H9 (cell line): ENCODE results near the gene PHTF2. TPM values are rescaled to one million over a fixed set of nuclear protein-coding genes. Genes with fewer than 3 reads are reported as not detected.

Source experiments
- DNase-seq: peaks from one replicate; pipeline ENCODE4 v3.0.0-alpha.2; 2017
- H2AFZ ChIP-seq: one replicate; pipeline ENCODE4 v1.6.1; 2013; ENCODE audit warnings: mild to moderate bottlenecking, low read length, control low read depth, moderate library complexity
- H2AK5ac ChIP-seq: 2 replicates; pipeline ENCODE4 v1.6.1; 2013; ENCODE audit warnings: low read length, control low read depth, mixed read lengths; ENCODE audit not compliant: insufficient read length
- H2BK120ac ChIP-seq: one replicate; pipeline ENCODE4 v1.6.1; 2013; ENCODE audit warnings: low read depth, mild to moderate bottlenecking, low read length, control low read depth, inconsistent platforms; ENCODE audit not compliant: poor library complexity, severe bottlenecking
- H2BK12ac ChIP-seq: 2 replicates; pipeline ENCODE4 v1.6.1; 2013; ENCODE audit warnings: low read length, control low read depth, mixed read lengths, low read depth; ENCODE audit not compliant: insufficient read length
- H2BK15ac ChIP-seq: 2 replicates; pipeline ENCODE4 v1.6.1; 2013; ENCODE audit warnings: low read depth, low read length, control low read depth
- H2BK20ac ChIP-seq: one replicate; pipeline ENCODE4 v1.6.1; 2013; ENCODE audit warnings: low read depth, mild to moderate bottlenecking, low read length, control low read depth, inconsistent platforms; ENCODE audit not compliant: poor library complexity, severe bottlenecking
- H2BK5ac ChIP-seq: 2 replicates; pipeline ENCODE4 v1.6.1; 2013; ENCODE audit warnings: low read length, control low read depth, mixed read lengths; ENCODE audit not compliant: insufficient read length
- H3K14ac ChIP-seq: 2 replicates; pipeline ENCODE4 v1.6.1; 2013; ENCODE audit warnings: low read length, control low read depth; ENCODE audit not compliant: insufficient read depth
- H3K18ac ChIP-seq: 2 replicates; pipeline ENCODE4 v1.6.1; 2013; ENCODE audit warnings: low read depth, mild to moderate bottlenecking, mixed read lengths, low read length, control low read depth; ENCODE audit not compliant: insufficient read length
- H3K23ac ChIP-seq: 2 replicates; pipeline ENCODE4 v1.6.1; 2013; ENCODE audit warnings: low read length, control low read depth, mixed read lengths, low read depth; ENCODE audit not compliant: insufficient read length
- H3K23me2 ChIP-seq: 2 replicates; pipeline ENCODE4 v1.6.1; 2013; ENCODE audit warnings: low read depth, mild to moderate bottlenecking, mixed read lengths, low read length, control low read depth; ENCODE audit not compliant: insufficient read length, poor library complexity, severe bottlenecking
- H3K27ac ChIP-seq: 2 replicates; pipeline ENCODE4 v1.5.1; 2013; ENCODE audit warnings: low read length, control low read depth, mixed read lengths, low read depth; ENCODE audit not compliant: insufficient read length
- H3K27me3 ChIP-seq: 2 replicates; pipeline ENCODE4 v1.6.1; 2013; ENCODE audit warnings: low read length, control low read depth, inconsistent platforms; ENCODE audit not compliant: insufficient read depth
- H3K4ac ChIP-seq: 2 replicates; pipeline ENCODE4 v1.6.1; 2013; ENCODE audit warnings: low read depth, mild to moderate bottlenecking, control low read depth, inconsistent platforms, low read length, moderate library complexity
- H3K4me1 ChIP-seq: 2 replicates; pipeline ENCODE4 v1.6.1; 2013; ENCODE audit warnings: low read length, control low read depth, inconsistent platforms; ENCODE audit not compliant: insufficient read depth
- H3K4me2 ChIP-seq: 2 replicates; pipeline ENCODE4 v1.6.1; 2013; ENCODE audit warnings: low read length, control low read depth, mixed read lengths; ENCODE audit not compliant: insufficient read length, insufficient read depth
- H3K56ac ChIP-seq: 2 replicates; pipeline ENCODE4 v1.6.1; 2013; ENCODE audit warnings: low read depth, mild to moderate bottlenecking, mixed read lengths, low read length, control low read depth; ENCODE audit not compliant: insufficient read length
- H3K79me1 ChIP-seq: 2 replicates; pipeline ENCODE4 v1.6.1; 2013; ENCODE audit warnings: low read depth, mild to moderate bottlenecking, moderate library complexity, low read length, control low read depth, inconsistent platforms; ENCODE audit not compliant: insufficient read depth, poor library complexity, severe bottlenecking
- H3K79me2 ChIP-seq: 2 replicates; pipeline ENCODE4 v1.6.1; 2013; ENCODE audit warnings: low read length, control low read depth, inconsistent platforms; ENCODE audit not compliant: insufficient read depth
- H3K9ac ChIP-seq: 2 replicates; pipeline ENCODE4 v1.6.1; 2013; ENCODE audit warnings: low read length, control low read depth, mixed read lengths; ENCODE audit not compliant: insufficient read length; ENCODE audit errors: extremely low read depth
- H3K9me3 ChIP-seq: one replicate; pipeline ENCODE4 v1.6.1; 2013; ENCODE audit warnings: low read depth, low read length, inconsistent platforms; ENCODE audit not compliant: control insufficient read depth
- H3T11ph ChIP-seq: one replicate; pipeline ENCODE4 v1.6.1; 2013; ENCODE audit warnings: mild to moderate bottlenecking, low read length, control low read depth, inconsistent platforms
- H4K20me1 ChIP-seq: one replicate; pipeline ENCODE4 v1.6.1; 2013; ENCODE audit not compliant: control insufficient read depth, insufficient read length, insufficient read depth
- H4K5ac ChIP-seq: 2 replicates; pipeline ENCODE4 v1.6.1; 2013; ENCODE audit warnings: low read depth, mild to moderate bottlenecking, mixed read lengths, low read length, control low read depth; ENCODE audit not compliant: insufficient read length
- H4K8ac ChIP-seq: replicated peaks from 2 replicates; pipeline ENCODE4 v1.6.1; 2013; ENCODE audit warnings: low read length, control low read depth, mixed read lengths, low read depth; ENCODE audit not compliant: insufficient read length
- H4K91ac ChIP-seq: 2 replicates; pipeline ENCODE4 v1.6.1; 2013; ENCODE audit warnings: low read depth, mild to moderate bottlenecking, moderate library complexity, mixed read lengths, low read length, control low read depth; ENCODE audit not compliant: insufficient read length
- H3K27ac Mint-ChIP-seq, 3 experiments: 2 replicates in 2 of 3; 3 replicates in 1 of 3; pipeline ENCODE4 v1.8.0; 2020 to 2021; ENCODE audit warnings: mixed read lengths in 3 of 3, mild to moderate bottlenecking in 1 of 3, moderate library complexity in 1 of 3
- H3K27me3 Mint-ChIP-seq: 2 replicates; pipeline ENCODE4 v1.8.0; 2021; ENCODE audit warnings: low read depth, mild to moderate bottlenecking, moderate library complexity, mixed read lengths
- H3K36me3 Mint-ChIP-seq, 3 experiments: 2 replicates in 2 of 3; 3 replicates in 1 of 3; pipeline ENCODE4 v1.8.0; 2020 to 2021; ENCODE audit warnings: low read depth in 3 of 3, mixed read lengths in 3 of 3; ENCODE audit not compliant: insufficient read depth in 1 of 3
- H3K4me1 Mint-ChIP-seq, 2 experiments: 2 replicates each; pipeline ENCODE4 v1.8.0; 2020; ENCODE audit warnings: mixed read lengths in 2 of 2
- H3K4me3 Mint-ChIP-seq, 2 experiments: 2 replicates in 1 of 2; 3 replicates in 1 of 2; pipeline ENCODE4 v1.8.0; 2020 to 2021; ENCODE audit warnings: mild to moderate bottlenecking in 2 of 2, mixed read lengths in 2 of 2, moderate library complexity in 1 of 2
- H3K9me3 Mint-ChIP-seq, 2 experiments: 2 replicates in 1 of 2; 3 replicates in 1 of 2; pipeline ENCODE4 v1.8.0; 2020; ENCODE audit warnings: mild to moderate bottlenecking in 2 of 2, mixed read lengths in 2 of 2, moderate library complexity in 1 of 2
- WGBS: extraction: QIAGEN DNeasy Blood & Tissue Kit; methylation state at CpG from one replicate; pipeline ENCODE4 v1.1.7; 2013; ENCODE audit warnings: missing lambda C conversion rate, low lambda C conversion rate, mixed read lengths; ENCODE audit not compliant: insufficient read length; ENCODE audit errors: extremely low coverage; 5-methylcytosine and 5-hydroxymethylcytosine counted together
- total RNA-seq: library from RNA; stranded (reverse); gene quantifications from 2 replicates; pipeline ENCODE4 v1.2.1, GENCODE V29; 2021
- TF ChIP-seq, protein P1 (sequence below): fragments of 200-600 bp; sonication (generic); conservative IDR thresholded peaks from 3 replicates; pipeline ENCODE4 v1.8.0; 2021; ENCODE audit warnings: antibody characterized with exemption, mild to moderate bottlenecking

Gene PHTF2
- total RNA-seq, 1 experiment from 2014 or later = 16.2 TPM

DNA sequence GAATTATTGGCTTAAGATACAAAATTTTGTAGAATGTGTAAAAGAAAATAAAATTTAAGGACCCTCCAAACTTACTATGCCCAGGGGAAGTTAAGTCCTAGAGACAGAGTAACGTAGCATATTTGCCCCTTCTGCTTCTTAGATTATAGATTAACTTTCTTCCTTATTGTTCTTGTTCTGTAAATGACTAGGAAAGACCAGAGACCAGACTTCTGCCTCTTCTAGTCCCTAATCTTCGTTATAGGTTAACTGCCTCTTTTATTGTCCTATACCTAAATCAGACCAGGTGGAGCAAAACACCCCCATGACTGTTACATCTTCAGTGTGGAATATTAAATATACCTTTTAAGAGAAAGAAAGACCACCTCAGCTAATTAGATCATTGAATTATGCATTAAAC lies 160.5 kb downstream of the PHTF2 start:
- H2BK5ac ChIP-seq = no peak overlapping the region
- H3K18ac ChIP-seq = no peak overlapping the region
- no CpG with 5 or more reads among the region's 2 CpGs for WGBS
- no peak overlapping the region for H3T11ph ChIP-seq
- no peaks in the 10 kb centered on the region for H3K4me1 ChIP-seq
- no peaks in the 10 kb centered on the region for H3K27me3 ChIP-seq
- no peak overlapping the region for H3K56ac ChIP-seq
- DNase-seq = no peak
- H3K4me2 ChIP-seq = no peak overlapping the region
- no peak overlapping the region for H2BK120ac ChIP-seq
- H2BK12ac ChIP-seq = no peak overlapping the region
- Mint-ChIP-seq H3K9me3 (no peaks in the 10 kb centered on the region), H3K4me3 (no peak overlapping the region), H3K27ac (no peak overlapping the region), H3K27me3 (no peaks in the 10 kb centered on the region), H3K36me3 (no peaks in the 10 kb centered on the region; a peak in 1 of 7 replicates), H3K4me1 (no peaks in the 10 kb centered on the region)
- no peak overlapping the region for H4K8ac ChIP-seq
- no peak overlapping the region for H4K5ac ChIP-seq
- H4K20me1 ChIP-seq = no peaks in the 10 kb centered on the region
- no peaks in the 10 kb centered on the region for H3K23me2 ChIP-seq
- H3K9me3 ChIP-seq = no peaks in the 10 kb centered on the region
- no peak overlapping the region for H2BK20ac ChIP-seq
- no peak overlapping the region for H3K4ac ChIP-seq
- H3K23ac ChIP-seq = no peak overlapping the region
- H3K9ac ChIP-seq = no peak overlapping the region
- no peak overlapping the region for H2BK15ac ChIP-seq
- H3K79me1 ChIP-seq = no peaks in the 10 kb centered on the region
- TF ChIP-seq, protein P1, sequence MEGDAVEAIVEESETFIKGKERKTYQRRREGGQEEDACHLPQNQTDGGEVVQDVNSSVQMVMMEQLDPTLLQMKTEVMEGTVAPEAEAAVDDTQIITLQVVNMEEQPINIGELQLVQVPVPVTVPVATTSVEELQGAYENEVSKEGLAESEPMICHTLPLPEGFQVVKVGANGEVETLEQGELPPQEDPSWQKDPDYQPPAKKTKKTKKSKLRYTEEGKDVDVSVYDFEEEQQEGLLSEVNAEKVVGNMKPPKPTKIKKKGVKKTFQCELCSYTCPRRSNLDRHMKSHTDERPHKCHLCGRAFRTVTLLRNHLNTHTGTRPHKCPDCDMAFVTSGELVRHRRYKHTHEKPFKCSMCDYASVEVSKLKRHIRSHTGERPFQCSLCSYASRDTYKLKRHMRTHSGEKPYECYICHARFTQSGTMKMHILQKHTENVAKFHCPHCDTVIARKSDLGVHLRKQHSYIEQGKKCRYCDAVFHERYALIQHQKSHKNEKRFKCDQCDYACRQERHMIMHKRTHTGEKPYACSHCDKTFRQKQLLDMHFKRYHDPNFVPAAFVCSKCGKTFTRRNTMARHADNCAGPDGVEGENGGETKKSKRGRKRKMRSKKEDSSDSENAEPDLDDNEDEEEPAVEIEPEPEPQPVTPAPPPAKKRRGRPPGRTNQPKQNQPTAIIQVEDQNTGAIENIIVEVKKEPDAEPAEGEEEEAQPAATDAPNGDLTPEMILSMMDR = no peak
- H3K14ac ChIP-seq = no peak overlapping the region
- H2AK5ac ChIP-seq = no peak overlapping the region
- no peak overlapping the region for H2AFZ ChIP-seq
- H4K91ac ChIP-seq = no peak overlapping the region
- H3K79me2 ChIP-seq = no peaks in the 10 kb centered on the region
- no peak overlapping the region for H3K27ac ChIP-seq
